K562 (cell line): ENCODE measurements around the gene CNGA4. TPM values are rescaled to one million over a fixed set of nuclear protein-coding genes. Genes with fewer than 3 reads are reported as not detected.

Experiments
- ATAC-seq: fragments of 200-7000 bp; cut with Tn5 transposase; 3 replicates; pipeline ENCODE4 v1.9.1; 2020; ENCODE audit warnings: moderate library complexity
- BruUV-seq: library from RNA; stranded (reverse); fragments of 400-500 nt; replicated peaks from 2 replicates; lab custom pipeline; 2021; lab: Mats Ljungman, UMichigan
- CTCF ChIA-PET: fragments of 300-600 bp; formaldehyde crosslinking; extraction: SDS; loops from one replicate; lab custom pipeline; 2021; ENCODE audit warnings: low intra/inter-chr PET ratio; lab: Yijun Ruan, JAX
- POLR2A ChIA-PET: fragments of 300-600, 350-650 bp; sonication (Branson Sonifier 250); formaldehyde crosslinking; extraction: SDS; loops from one replicate; lab custom pipeline; 2021; ENCODE audit warnings: antibody characterized with exemption, inconsistent platforms; lab: Yijun Ruan, JAX
- DNase-seq, 4 experiments: peaks; one replicate each; pipeline versions ENCODE4 v3.0.0 to v3.0.0-alpha.2; 2011 to 2018; ENCODE audit warnings: low spot score in 3 of 4, mixed read lengths in 3 of 4; ENCODE audit errors: extremely low read depth in 1 of 4
- FAIRE-seq: peaks from 2 replicates; lab custom pipeline; 2011; peaks lifted over from hg19 to GRCh38; lab: Jason Lieb, UNC
- H2AFZ ChIP-seq: 2 replicates; pipeline ENCODE4 v1.6.0; 2011; ENCODE audit warnings: low read depth, low read length, control low read depth, inconsistent platforms
- H3K27ac ChIP-seq: fragments of 200-600 bp; 3 replicates; pipeline ENCODE4 v1.8.0; 2011; ENCODE audit warnings: low read depth, mild to moderate bottlenecking, control low read depth, inconsistent platforms, low read length, moderate library complexity, mixed read lengths; ENCODE audit errors: extremely low read depth
- H3K27me3 ChIP-seq, 2 experiments: fragments of 300-600 bp in 1 of 2; 2 replicates in 1 of 2; 3 replicates in 1 of 2; pipeline versions ENCODE4 v1.6.0 to v1.8.0; 2011; ENCODE audit warnings: inconsistent platforms in 2 of 2, low read length in 2 of 2, mild to moderate bottlenecking in 1 of 2, mixed read lengths in 1 of 2, moderate library complexity in 1 of 2; ENCODE audit not compliant: control insufficient read depth in 2 of 2, insufficient read depth in 2 of 2
- H3K36me3 ChIP-seq: fragments of 300-600 bp; 3 replicates; pipeline ENCODE4 v1.8.0; 2011; ENCODE audit warnings: mild to moderate bottlenecking, low read length, inconsistent platforms; ENCODE audit not compliant: control insufficient read depth, insufficient read depth
- H3K4me1 ChIP-seq, 2 experiments: fragments of 200-600 bp in 1 of 2; replicated peaks in 1 of 2; 2 replicates in 1 of 2; 3 replicates in 1 of 2; pipeline versions ENCODE4 v1.5.1 to v1.8.0; 2011; ENCODE audit warnings: inconsistent platforms in 2 of 2, low read length in 2 of 2, mild to moderate bottlenecking in 1 of 2, mixed read lengths in 1 of 2, moderate library complexity in 1 of 2; ENCODE audit not compliant: control insufficient read depth in 2 of 2, insufficient read depth in 2 of 2
- H3K4me2 ChIP-seq: 2 replicates; pipeline ENCODE4 v1.6.1; 2011; ENCODE audit warnings: low read length, control low read depth, inconsistent platforms, mixed read lengths; ENCODE audit not compliant: insufficient read depth
- H3K4me3 ChIP-seq: fragments of 200-600 bp; sonication (generic), shearing (Covaris generic); 2 replicates; pipeline ENCODE4 v1.5.1; 2016; ENCODE audit warnings: control low read depth, inconsistent platforms
- H3K79me2 ChIP-seq: fragments of 200-600 bp; 3 replicates; pipeline ENCODE4 v1.8.0; 2011; ENCODE audit warnings: low read length, inconsistent platforms; ENCODE audit not compliant: control insufficient read depth, insufficient read depth
- H3K9ac ChIP-seq, 2 experiments: 2 replicates each; pipeline versions ENCODE4 v1.6.0 to v1.6.1; 2011; ENCODE audit warnings: low read depth in 2 of 2, low read length in 2 of 2, control low read depth in 1 of 2, inconsistent platforms in 1 of 2, mild to moderate bottlenecking in 1 of 2, mixed read lengths in 1 of 2; ENCODE audit not compliant: insufficient read depth in 1 of 2
- H3K9me1 ChIP-seq: one replicate; pipeline ENCODE4 v1.6.0; 2011; ENCODE audit warnings: inconsistent platforms, mild to moderate bottlenecking, low read length, moderate library complexity; ENCODE audit not compliant: control insufficient read depth, insufficient read depth
- H3K9me3 ChIP-seq: replicated peaks from 2 replicates; pipeline ENCODE4 v1.5.1; 2011; ENCODE audit warnings: low read depth, low read length, inconsistent platforms; ENCODE audit not compliant: control insufficient read depth, insufficient read depth
- H4K20me1 ChIP-seq: replicated peaks from 2 replicates; pipeline ENCODE4 v1.6.1; 2011; ENCODE audit warnings: low read length, inconsistent platforms, mixed read lengths; ENCODE audit not compliant: control insufficient read depth, insufficient read depth
- BACH1 ChIP-seq: fragments of 200-800 bp; sonication (Bioruptor generic); IDR thresholded peaks from 2 replicates; pipeline ENCODE4 v1.6.1; 2016; ENCODE audit warnings: missing genetic modification characterization, missing compliant biosample characterization
- HOXB6 ChIP-seq: fragments of 250-450 bp; sonication (Bioruptor Pico); IDR thresholded peaks from 2 replicates; pipeline ENCODE4 v1.5.1; 2022; ENCODE audit warnings: mild to moderate bottlenecking, borderline replicate concordance
- MTA3 ChIP-seq: fragments of 450-650 bp; formaldehyde crosslinking; IDR thresholded peaks from 2 replicates; pipeline ENCODE4 v1.6.1; 2017; ENCODE audit warnings: mild to moderate bottlenecking, borderline replicate concordance
- MYBL2 ChIP-seq, 2 experiments: fragments of 450-650 bp in 1 of 2; sonication (generic) in 1 of 2; formaldehyde crosslinking in 1 of 2; IDR thresholded peaks; 2 replicates each; pipeline versions ENCODE4 v1.6.1 to v1.8.1; 2017 to 2022; ENCODE audit warnings: borderline replicate concordance in 1 of 2, inconsistent platforms in 1 of 2, low read depth in 1 of 2, mild to moderate bottlenecking in 1 of 2, missing genetic modification reagents in 1 of 2, moderate library complexity in 1 of 2
- RBFOX2 ChIP-seq: fragments of 200-400 bp; formaldehyde crosslinking; IDR thresholded peaks from 2 replicates; pipeline ENCODE4 v1.6.1; 2017; ENCODE audit warnings: low read depth, mild to moderate bottlenecking, low read length, moderate library complexity
- TAF9B ChIP-seq: fragments of 450-650 bp; IDR thresholded peaks from 2 replicates; pipeline ENCODE4 v1.6.1; 2018; ENCODE audit warnings: mild to moderate bottlenecking; ENCODE audit not compliant: partially characterized antibody
- TCF3 ChIP-seq: sonication (generic); formaldehyde crosslinking; IDR thresholded peaks from 2 replicates; pipeline ENCODE4 v1.4.0; 2020; ENCODE audit warnings: mild to moderate bottlenecking, missing genetic modification reagents
- ZFX ChIP-seq: sonication (generic); formaldehyde crosslinking; IDR thresholded peaks from 2 replicates; pipeline ENCODE4 v1.8.0; 2022; ENCODE audit warnings: mild to moderate bottlenecking, missing genetic modification reagents, moderate library complexity
- WGBS: fragments of 100-300 bp; shearing (Covaris generic); methylation state at CpG from one replicate; pipeline ENCODE4 v1.1.6; 2016; ENCODE audit warnings: low coverage, mixed read lengths; ENCODE audit not compliant: insufficient coverage; ENCODE audit errors: missing lambda C conversion rate; 5-methylcytosine and 5-hydroxymethylcytosine counted together
- in situ Hi-C: fragments of 300-500 bp; cut with MboI; formaldehyde crosslinking; loops from 4 replicates; pipeline ENCODE4 v1.15.0; 2018; ENCODE audit warnings: inconsistent platforms, mixed read lengths
- intact Hi-C: fragments of 100-400 bp; cut with micrococcal nuclease; formaldehyde crosslinking; loops from 2 replicates; pipeline ENCODE4 v1.14.2; 2022
- polyA plus RNA-seq, 8 experiments: library from polyadenylated mRNA; depleted of rRNA in 4 of 8; stranded (reverse) in 5 of 8; unstranded in 3 of 8; fragments of >200 nt; fragmentation: Nextera tagmentation in 2 of 8; fragmentation: Illumina TruSeq in 1 of 8; extraction: Ambion mirVana in 2 of 8; extraction: Trizol in 1 of 8; gene quantifications; 2 replicates each; pipeline versions ENCODE4 v1.2.1 to v1.2.3, GENCODE V29; 2011 to 2014; ENCODE audit warnings: inconsistent platforms in 1 of 8, missing spikeins in 1 of 8
- total RNA-seq, 7 experiments: library from RNA; depleted of rRNA in 6 of 7; stranded (reverse); fragments of >200 nt in 6 of 7; fragmentation: Illumina TruSeq in 2 of 7; extraction: Trizol in 2 of 7; gene quantifications; 2 replicates each; pipeline versions ENCODE4 v1.2.1 to v1.2.3, GENCODE V29; 2011 to 2021; ENCODE audit warnings: low replicate concordance in 1 of 7
- TF ChIP-seq, protein P1 (sequence below): fragments of 450-650 bp; formaldehyde crosslinking; IDR thresholded peaks from 2 replicates; pipeline ENCODE4 v1.4.0; 2022; ENCODE audit warnings: mild to moderate bottlenecking, moderate library complexity
- TF ChIP-seq, protein P2 (sequence below): sonication (generic); formaldehyde crosslinking; IDR thresholded peaks from 2 replicates; pipeline ENCODE4 v1.8.0; 2022; ENCODE audit warnings: mild to moderate bottlenecking, missing genetic modification reagents, borderline replicate concordance
- TF ChIP-seq, protein P3 (sequence below): fragments of 450-650 bp; formaldehyde crosslinking; IDR thresholded peaks from 2 replicates; pipeline ENCODE4 v1.4.0; 2022; ENCODE audit warnings: missing genetic modification characterization
- TF ChIP-seq, protein P4 (sequence below): fragments of 250-450 bp; sonication (Bioruptor Pico); IDR thresholded peaks from 2 replicates; pipeline ENCODE4 v1.9.0; 2021; ENCODE audit warnings: mild to moderate bottlenecking, inconsistent platforms

Gene CNGA4
- total and polyA plus RNA-seq, 9 of the 15 experiments (the other 6 are each of a cell fraction or from before 2014, with no cell fraction given) = 0.04 to 0.09 (median 0.06) TPM; not detected in 6

DNA sequence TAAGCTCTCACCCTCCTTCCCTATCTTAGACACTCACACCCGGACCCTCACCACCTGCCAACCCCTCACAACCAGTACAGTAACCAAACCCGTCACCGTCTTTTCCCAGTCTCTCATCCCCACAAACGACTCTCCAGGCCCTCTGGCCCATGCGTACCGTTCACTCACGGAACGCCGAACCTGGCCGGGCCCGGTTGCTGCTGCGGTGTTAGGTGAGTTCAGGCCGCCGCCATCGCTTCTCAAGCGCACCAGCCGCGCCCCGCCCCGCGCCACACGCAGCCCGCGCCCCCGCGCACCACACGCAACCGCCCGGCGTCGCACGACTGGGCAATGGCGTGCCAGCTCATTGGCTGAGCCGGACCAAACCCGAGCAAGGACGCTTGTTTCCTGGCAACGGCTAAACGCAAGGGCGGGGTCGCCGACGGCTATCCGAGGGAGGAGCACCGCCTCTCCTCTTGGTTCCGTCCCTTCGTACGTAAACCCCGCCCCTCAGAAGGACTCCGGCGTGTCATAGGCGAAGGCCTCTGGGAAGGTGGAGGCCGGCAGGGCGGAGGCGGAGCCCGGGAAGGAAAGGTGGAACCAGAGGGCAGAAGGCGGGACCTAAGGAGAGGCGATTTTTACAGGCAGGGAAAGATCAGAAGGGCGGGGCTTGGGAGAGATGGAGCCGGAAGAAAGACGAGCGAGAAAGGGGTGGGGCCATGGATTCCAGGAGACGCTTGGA is 4.3 kb upstream of the CNGA4 start, which contains the start of gene FHIP1B:
Gene FHIP1B (minus strand): TSS at position 250 of the 721 bp plus-strand sequence. CDS start 10,120 bp downstream, outside the sequence.
- in situ Hi-C loops (no loop called here), intact Hi-C loops (no loop called here)
- Histone ChIP-seq H3K27ac (peak within 1 kb of the TSS; percentile 71), H3K9me1 (peaks cover 7% of the 10 kb centered on the region), H3K4me1 (peaks cover 0 to 26% of the 10 kb centered on the region in 2 experiments), H3K9ac (peak within 1 kb of the TSS; percentile 77 to 94), H2AFZ (peak within 1 kb of the TSS; percentile 99), H3K4me3 (peak within 1 kb of the TSS; percentile 64), H3K4me2 (peak within 1 kb of the TSS; percentile 93), H4K20me1 (peaks cover 10% of the 10 kb centered on the region), H3K36me3 (peaks cover 3% of the 10 kb centered on the region; the same call in 1 of the 3 replicates), H3K9me3 (no peaks in the 10 kb centered on the region), H3K27me3 (peaks cover 0 to 4% of the 10 kb centered on the region in 2 experiments; a peak in 1 of 5 replicates), H3K79me2 (peaks cover 44% of the 10 kb centered on the region)
- peak; percentile 94 for ATAC-seq
- BruUV-seq = no TSS peak
- FAIRE-seq = peak; percentile 100
- under 1% methylated on average over 22 of the region's 62 CpGs for WGBS
- DNase-seq = peak; percentile 96 to 99 (median 96)
- ChIA-PET CTCF (no interaction called here), POLR2A (interaction anchor here (0.6 to 2.2 kb wide), 8 partner anchors 8 to 214 kb away, joined by 3 to 16 read pairs (median 4); partner anchors contain the start of gene CCKBR)
- TF ChIP-seq TAF9B (peak; percentile 31), MYBL2 (IDR thresholded peaks at IDR 0.05; ENCODE audit: low read depth) (no peak), MYBL2 (CRISPR knock-in tag; IDR thresholded peaks at IDR 0.05; ENCODE audit: borderline replicate concordance) (no peak), ZFX (CRISPR knock-in tag) (peak; percentile 76), BACH1 (no peak), RBFOX2 (peak; percentile 82), MTA3 (0 out of 2 replicates have a peak, but pooled peaks have one; percentile 55), HOXB6 (CRISPR knock-in tag) (no peak), TCF3 (peak; percentile 23)
- TF ChIP-seq, protein P1, sequence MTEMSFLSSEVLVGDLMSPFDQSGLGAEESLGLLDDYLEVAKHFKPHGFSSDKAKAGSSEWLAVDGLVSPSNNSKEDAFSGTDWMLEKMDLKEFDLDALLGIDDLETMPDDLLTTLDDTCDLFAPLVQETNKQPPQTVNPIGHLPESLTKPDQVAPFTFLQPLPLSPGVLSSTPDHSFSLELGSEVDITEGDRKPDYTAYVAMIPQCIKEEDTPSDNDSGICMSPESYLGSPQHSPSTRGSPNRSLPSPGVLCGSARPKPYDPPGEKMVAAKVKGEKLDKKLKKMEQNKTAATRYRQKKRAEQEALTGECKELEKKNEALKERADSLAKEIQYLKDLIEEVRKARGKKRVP (CRISPR knock-in tag) = no peak
- TF ChIP-seq, protein P2, sequence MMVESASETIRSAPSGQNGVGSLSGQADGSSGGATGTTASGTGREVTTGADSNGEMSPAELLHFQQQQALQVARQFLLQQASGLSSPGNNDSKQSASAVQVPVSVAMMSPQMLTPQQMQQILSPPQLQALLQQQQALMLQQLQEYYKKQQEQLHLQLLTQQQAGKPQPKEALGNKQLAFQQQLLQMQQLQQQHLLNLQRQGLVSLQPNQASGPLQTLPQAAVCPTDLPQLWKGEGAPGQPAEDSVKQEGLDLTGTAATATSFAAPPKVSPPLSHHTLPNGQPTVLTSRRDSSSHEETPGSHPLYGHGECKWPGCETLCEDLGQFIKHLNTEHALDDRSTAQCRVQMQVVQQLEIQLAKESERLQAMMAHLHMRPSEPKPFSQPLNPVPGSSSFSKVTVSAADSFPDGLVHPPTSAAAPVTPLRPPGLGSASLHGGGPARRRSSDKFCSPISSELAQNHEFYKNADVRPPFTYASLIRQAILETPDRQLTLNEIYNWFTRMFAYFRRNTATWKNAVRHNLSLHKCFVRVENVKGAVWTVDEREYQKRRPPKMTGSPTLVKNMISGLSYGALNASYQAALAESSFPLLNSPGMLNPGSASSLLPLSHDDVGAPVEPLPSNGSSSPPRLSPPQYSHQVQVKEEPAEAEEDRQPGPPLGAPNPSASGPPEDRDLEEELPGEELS = no peak
- TF ChIP-seq, protein P3, sequence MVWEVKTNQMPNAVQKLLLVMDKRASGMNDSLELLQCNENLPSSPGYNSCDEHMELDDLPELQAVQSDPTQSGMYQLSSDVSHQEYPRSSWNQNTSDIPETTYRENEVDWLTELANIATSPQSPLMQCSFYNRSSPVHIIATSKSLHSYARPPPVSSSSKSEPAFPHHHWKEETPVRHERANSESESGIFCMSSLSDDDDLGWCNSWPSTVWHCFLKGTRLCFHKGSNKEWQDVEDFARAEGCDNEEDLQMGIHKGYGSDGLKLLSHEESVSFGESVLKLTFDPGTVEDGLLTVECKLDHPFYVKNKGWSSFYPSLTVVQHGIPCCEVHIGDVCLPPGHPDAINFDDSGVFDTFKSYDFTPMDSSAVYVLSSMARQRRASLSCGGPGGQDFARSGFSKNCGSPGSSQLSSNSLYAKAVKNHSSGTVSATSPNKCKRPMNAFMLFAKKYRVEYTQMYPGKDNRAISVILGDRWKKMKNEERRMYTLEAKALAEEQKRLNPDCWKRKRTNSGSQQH (CRISPR knock-in tag) = peak; percentile 87; the same call in 1 of the 2 replicates
- TF ChIP-seq, protein P4, sequence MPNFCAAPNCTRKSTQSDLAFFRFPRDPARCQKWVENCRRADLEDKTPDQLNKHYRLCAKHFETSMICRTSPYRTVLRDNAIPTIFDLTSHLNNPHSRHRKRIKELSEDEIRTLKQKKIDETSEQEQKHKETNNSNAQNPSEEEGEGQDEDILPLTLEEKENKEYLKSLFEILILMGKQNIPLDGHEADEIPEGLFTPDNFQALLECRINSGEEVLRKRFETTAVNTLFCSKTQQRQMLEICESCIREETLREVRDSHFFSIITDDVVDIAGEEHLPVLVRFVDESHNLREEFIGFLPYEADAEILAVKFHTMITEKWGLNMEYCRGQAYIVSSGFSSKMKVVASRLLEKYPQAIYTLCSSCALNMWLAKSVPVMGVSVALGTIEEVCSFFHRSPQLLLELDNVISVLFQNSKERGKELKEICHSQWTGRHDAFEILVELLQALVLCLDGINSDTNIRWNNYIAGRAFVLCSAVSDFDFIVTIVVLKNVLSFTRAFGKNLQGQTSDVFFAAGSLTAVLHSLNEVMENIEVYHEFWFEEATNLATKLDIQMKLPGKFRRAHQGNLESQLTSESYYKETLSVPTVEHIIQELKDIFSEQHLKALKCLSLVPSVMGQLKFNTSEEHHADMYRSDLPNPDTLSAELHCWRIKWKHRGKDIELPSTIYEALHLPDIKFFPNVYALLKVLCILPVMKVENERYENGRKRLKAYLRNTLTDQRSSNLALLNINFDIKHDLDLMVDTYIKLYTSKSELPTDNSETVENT (CRISPR knock-in tag) = no peak
